Measurements from ENCODE around the gene ALDH6A1.

DNA sequence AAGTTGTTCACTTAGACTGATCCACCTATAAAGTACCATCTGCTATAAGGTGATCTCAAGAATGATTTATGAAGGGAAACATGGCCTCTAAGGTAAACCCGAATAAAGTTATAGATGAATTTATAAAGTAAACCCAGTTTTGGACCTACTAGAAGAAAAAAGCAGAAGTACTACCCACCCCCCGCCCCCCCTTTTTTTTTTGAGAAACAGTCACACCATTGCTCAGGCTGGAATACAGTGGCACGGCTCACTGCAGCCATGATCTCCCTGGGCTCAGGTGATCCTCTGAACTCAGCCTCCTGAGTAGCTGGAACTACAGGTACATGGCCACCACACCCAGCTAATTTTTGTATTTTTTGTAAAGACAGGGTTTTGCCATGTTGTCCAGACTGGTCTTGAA is 69.1 kb downstream of the ALDH6A1 start:
- TF ChIP-seq, protein P1, sequence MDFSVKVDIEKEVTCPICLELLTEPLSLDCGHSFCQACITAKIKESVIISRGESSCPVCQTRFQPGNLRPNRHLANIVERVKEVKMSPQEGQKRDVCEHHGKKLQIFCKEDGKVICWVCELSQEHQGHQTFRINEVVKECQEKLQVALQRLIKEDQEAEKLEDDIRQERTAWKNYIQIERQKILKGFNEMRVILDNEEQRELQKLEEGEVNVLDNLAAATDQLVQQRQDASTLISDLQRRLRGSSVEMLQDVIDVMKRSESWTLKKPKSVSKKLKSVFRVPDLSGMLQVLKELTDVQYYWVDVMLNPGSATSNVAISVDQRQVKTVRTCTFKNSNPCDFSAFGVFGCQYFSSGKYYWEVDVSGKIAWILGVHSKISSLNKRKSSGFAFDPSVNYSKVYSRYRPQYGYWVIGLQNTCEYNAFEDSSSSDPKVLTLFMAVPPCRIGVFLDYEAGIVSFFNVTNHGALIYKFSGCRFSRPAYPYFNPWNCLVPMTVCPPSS (IDR thresholded peaks at IDR 0.05) = no peak
- TF ChIP-seq, protein P2, sequence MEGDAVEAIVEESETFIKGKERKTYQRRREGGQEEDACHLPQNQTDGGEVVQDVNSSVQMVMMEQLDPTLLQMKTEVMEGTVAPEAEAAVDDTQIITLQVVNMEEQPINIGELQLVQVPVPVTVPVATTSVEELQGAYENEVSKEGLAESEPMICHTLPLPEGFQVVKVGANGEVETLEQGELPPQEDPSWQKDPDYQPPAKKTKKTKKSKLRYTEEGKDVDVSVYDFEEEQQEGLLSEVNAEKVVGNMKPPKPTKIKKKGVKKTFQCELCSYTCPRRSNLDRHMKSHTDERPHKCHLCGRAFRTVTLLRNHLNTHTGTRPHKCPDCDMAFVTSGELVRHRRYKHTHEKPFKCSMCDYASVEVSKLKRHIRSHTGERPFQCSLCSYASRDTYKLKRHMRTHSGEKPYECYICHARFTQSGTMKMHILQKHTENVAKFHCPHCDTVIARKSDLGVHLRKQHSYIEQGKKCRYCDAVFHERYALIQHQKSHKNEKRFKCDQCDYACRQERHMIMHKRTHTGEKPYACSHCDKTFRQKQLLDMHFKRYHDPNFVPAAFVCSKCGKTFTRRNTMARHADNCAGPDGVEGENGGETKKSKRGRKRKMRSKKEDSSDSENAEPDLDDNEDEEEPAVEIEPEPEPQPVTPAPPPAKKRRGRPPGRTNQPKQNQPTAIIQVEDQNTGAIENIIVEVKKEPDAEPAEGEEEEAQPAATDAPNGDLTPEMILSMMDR (CRISPR knock-in tag; IDR thresholded peaks at IDR 0.05) = no peak
- no peak for TF ChIP-seq HNF4A (CRISPR knock-in tag; IDR thresholded peaks at IDR 0.05)
- TF ChIP-seq, protein P3, sequence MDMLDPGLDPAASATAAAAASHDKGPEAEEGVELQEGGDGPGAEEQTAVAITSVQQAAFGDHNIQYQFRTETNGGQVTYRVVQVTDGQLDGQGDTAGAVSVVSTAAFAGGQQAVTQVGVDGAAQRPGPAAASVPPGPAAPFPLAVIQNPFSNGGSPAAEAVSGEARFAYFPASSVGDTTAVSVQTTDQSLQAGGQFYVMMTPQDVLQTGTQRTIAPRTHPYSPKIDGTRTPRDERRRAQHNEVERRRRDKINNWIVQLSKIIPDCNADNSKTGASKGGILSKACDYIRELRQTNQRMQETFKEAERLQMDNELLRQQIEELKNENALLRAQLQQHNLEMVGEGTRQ (IDR thresholded peaks at IDR 0.05; ENCODE audit: low read depth, low read length) = no peak
- TF ChIP-seq, protein P3 (CRISPR knock-in tag; IDR thresholded peaks at IDR 0.05; ENCODE audit: borderline replicate concordance) = no peak
- no peak for TF ChIP-seq ZNF552 (CRISPR knock-in tag; IDR thresholded peaks at IDR 0.05; ENCODE audit: borderline replicate concordance)
- TF ChIP-seq ZNF496 (CRISPR knock-in tag; IDR thresholded peaks at IDR 0.05; ENCODE audit: insufficient replicate concordance) = no peak
- TF ChIP-seq ZNF546 (CRISPR knock-in tag; conservative IDR thresholded peaks at IDR 0.05) = no peak

Data from HepG2 (cell line).